GM11168 (cell line): ENCODE measurements around the gene NECTIN1.
"Not testable (repeated sequence)": the region's sequence is repeated elsewhere in the genome, so short reads cannot be mapped to it uniquely, and the experiment has no call there.

Experiments
- in situ Hi-C: fragments of 300-500 bp; cut with MboI; formaldehyde crosslinking; loops from one replicate; pipeline ENCODE4 v1.12.0; 2022; ENCODE audit warnings: low sequenced_read_pairs; ENCODE audit not compliant: unreplicated experiment

The NECTIN1 gene

GRCh38 chr11:119607726-119608125 lies 121.3 kb downstream of the NECTIN1 start:
- in situ Hi-C loops: no loop called here

GRCh38 chr11:119605137-119605665 lies 123.8 kb downstream of the NECTIN1 start:
- in situ Hi-C loops: no loop called here

- in situ Hi-C loops: no loop called here
Measured at GRCh38 chr11:119602745-119603373, 126.1 kb downstream of the NECTIN1 start.

GRCh38 chr11:119599864-119600541 lies 129.0 kb downstream of the NECTIN1 start:
- in situ Hi-C loops: no loop called here

- in situ Hi-C loops: not testable (repeated sequence)
Measured at GRCh38 chr11:119595941-119596340, 133.1 kb downstream of the NECTIN1 start.

- in situ Hi-C loops: no loop called here
Measured at GRCh38 chr11:119594639-119595249, 134.3 kb downstream of the NECTIN1 start.

- in situ Hi-C loops: no loop called here
Measured at GRCh38 chr11:119593346-119593745, 135.7 kb downstream of the NECTIN1 start.

- in situ Hi-C loops: no loop called here
Measured at GRCh38 chr11:119592642-119593041, 136.4 kb downstream of the NECTIN1 start.

- in situ Hi-C loops: no loop called here
Measured at GRCh38 chr11:119591836-119592310, 137.1 kb downstream of the NECTIN1 start.

- in situ Hi-C loops: no loop called here
Measured at GRCh38 chr11:119590651-119591351, 138.2 kb downstream of the NECTIN1 start.

- in situ Hi-C loops: no loop called here
Measured at GRCh38 chr11:119589001-119589400, 140.0 kb downstream of the NECTIN1 start.
